ENCODE measurements around the gene GOLGA8B.

Gene GOLGA8B

GRCh38 chr15:34613301-34613700 lies 29.9 kb upstream of the GOLGA8B start:
- no peaks in the 10 kb centered on the region; the same call in 1 of the 2 replicates for H3K27me3 ChIP-seq (ENCODE audit: insufficient read depth, low read length)
- no peak overlapping the region for H3K27ac ChIP-seq (ENCODE audit: low read depth, low read length)
- WGBS, result 100% methylated on average over 2 of the region's 2 CpGs
- H3K4me1 ChIP-seq (ENCODE audit: insufficient read depth, low read length), result no peaks in the 10 kb centered on the region
- no peaks in the 10 kb centered on the region for H3K9me3 ChIP-seq (ENCODE audit: insufficient read depth, low read depth, low read length)
- no peak overlapping the region for H3K9ac ChIP-seq (ENCODE audit: low read depth, low read length)
- H3K4me3 ChIP-seq (ENCODE audit: low read length), result no peak overlapping the region
- no peaks in the 10 kb centered on the region for H3K36me3 ChIP-seq (ENCODE audit: insufficient read depth, low read length)

GRCh38 chr15:34610354-34610753 lies 26.9 kb upstream of the GOLGA8B start:
- Histone ChIP-seq H3K27ac (ENCODE audit: low read depth, low read length) (no peak overlapping the region), H3K27me3 (ENCODE audit: insufficient read depth, low read length) (no peaks in the 10 kb centered on the region; the same call in 1 of the 2 replicates), H3K36me3 (ENCODE audit: insufficient read depth, low read length) (no peaks in the 10 kb centered on the region), H3K4me1 (ENCODE audit: insufficient read depth, low read length) (no peaks in the 10 kb centered on the region), H3K9me3 (ENCODE audit: insufficient read depth, low read depth, low read length) (no peaks in the 10 kb centered on the region), H3K4me3 (ENCODE audit: low read length) (no peak overlapping the region), H3K9ac (ENCODE audit: low read depth, low read length) (no peak overlapping the region)

GRCh38 chr15:34609102-34610057 lies 25.9 kb upstream of the GOLGA8B start:
- Histone ChIP-seq H3K4me3 (ENCODE audit: low read length) (no peak overlapping the region), H3K36me3 (ENCODE audit: insufficient read depth, low read length) (no peaks in the 10 kb centered on the region), H3K9me3 (ENCODE audit: insufficient read depth, low read depth, low read length) (no peaks in the 10 kb centered on the region), H3K27me3 (ENCODE audit: insufficient read depth, low read length) (no peaks in the 10 kb centered on the region; the same call in 1 of the 2 replicates), H3K4me1 (ENCODE audit: insufficient read depth, low read length) (no peaks in the 10 kb centered on the region), H3K27ac (ENCODE audit: low read depth, low read length) (no peak overlapping the region), H3K9ac (ENCODE audit: low read depth, low read length) (no peak overlapping the region)
- 82% methylated on average over 9 of the region's 12 CpGs for WGBS

- Histone ChIP-seq H3K4me3 (ENCODE audit: low read length) (no peak overlapping the region), H3K27me3 (ENCODE audit: insufficient read depth, low read length) (no peaks in the 10 kb centered on the region; the same call in 1 of the 2 replicates), H3K36me3 (ENCODE audit: insufficient read depth, low read length) (no peaks in the 10 kb centered on the region), H3K4me1 (ENCODE audit: insufficient read depth, low read length) (no peaks in the 10 kb centered on the region), H3K27ac (ENCODE audit: low read depth, low read length) (no peak overlapping the region), H3K9ac (ENCODE audit: low read depth, low read length) (no peak overlapping the region), H3K9me3 (ENCODE audit: insufficient read depth, low read depth, low read length) (no peaks in the 10 kb centered on the region)
- 79% methylated on average over 1 of the region's 1 CpG for WGBS
Observed at GRCh38 chr15:34608517-34608916, 25.1 kb upstream of the GOLGA8B start.

- no peaks in the 10 kb centered on the region; the same call in 1 of the 2 replicates for H3K27me3 ChIP-seq (ENCODE audit: insufficient read depth, low read length)
- no peak overlapping the region for H3K27ac ChIP-seq (ENCODE audit: low read depth, low read length)
- no peaks in the 10 kb centered on the region for H3K9me3 ChIP-seq (ENCODE audit: insufficient read depth, low read depth, low read length)
- no peaks in the 10 kb centered on the region for H3K4me1 ChIP-seq (ENCODE audit: insufficient read depth, low read length)
- no peak overlapping the region for H3K9ac ChIP-seq (ENCODE audit: low read depth, low read length)
- no peaks in the 10 kb centered on the region for H3K36me3 ChIP-seq (ENCODE audit: insufficient read depth, low read length)
- H3K4me3 ChIP-seq (ENCODE audit: low read length), result no peak overlapping the region
Observed at GRCh38 chr15:34607832-34608231, 24.4 kb upstream of the GOLGA8B start.

- Histone ChIP-seq H3K27ac (ENCODE audit: low read depth, low read length) (no peak overlapping the region), H3K4me1 (ENCODE audit: insufficient read depth, low read length) (no peaks in the 10 kb centered on the region), H3K9me3 (ENCODE audit: insufficient read depth, low read depth, low read length) (no peaks in the 10 kb centered on the region), H3K4me3 (ENCODE audit: low read length) (no peak overlapping the region), H3K9ac (ENCODE audit: low read depth, low read length) (no peak overlapping the region), H3K36me3 (ENCODE audit: insufficient read depth, low read length) (no peaks in the 10 kb centered on the region), H3K27me3 (ENCODE audit: insufficient read depth, low read length) (peaks cover 4% of the 10 kb centered on the region; the same call in 1 of the 2 replicates)
Observed at GRCh38 chr15:34606545-34606944, 23.1 kb upstream of the GOLGA8B start.

GRCh38 chr15:34606131-34606530 lies 22.7 kb upstream of the GOLGA8B start:
- Histone ChIP-seq H3K27ac (ENCODE audit: low read depth, low read length) (no peak overlapping the region), H3K4me3 (ENCODE audit: low read length) (no peak overlapping the region), H3K36me3 (ENCODE audit: insufficient read depth, low read length) (no peaks in the 10 kb centered on the region), H3K9me3 (ENCODE audit: insufficient read depth, low read depth, low read length) (no peaks in the 10 kb centered on the region), H3K9ac (ENCODE audit: low read depth, low read length) (no peak overlapping the region), H3K27me3 (ENCODE audit: insufficient read depth, low read length) (peaks cover 4% of the 10 kb centered on the region; the same call in 1 of the 2 replicates), H3K4me1 (ENCODE audit: insufficient read depth, low read length) (no peaks in the 10 kb centered on the region)

- Histone ChIP-seq H3K4me3 (ENCODE audit: low read length) (no peak overlapping the region), H3K4me1 (ENCODE audit: insufficient read depth, low read length) (no peaks in the 10 kb centered on the region), H3K9ac (ENCODE audit: low read depth, low read length) (no peak overlapping the region), H3K36me3 (ENCODE audit: insufficient read depth, low read length) (no peaks in the 10 kb centered on the region), H3K9me3 (ENCODE audit: insufficient read depth, low read depth, low read length) (no peaks in the 10 kb centered on the region), H3K27me3 (ENCODE audit: insufficient read depth, low read length) (peaks cover 4% of the 10 kb centered on the region; the same call in 1 of the 2 replicates), H3K27ac (ENCODE audit: low read depth, low read length) (no peak overlapping the region)
- 85% methylated on average over 8 of the region's 8 CpGs for WGBS
Observed at GRCh38 chr15:34603095-34603494, 19.6 kb upstream of the GOLGA8B start.

GRCh38 chr15:34600923-34601322 lies 17.5 kb upstream of the GOLGA8B start:
- peaks cover 4% of the 10 kb centered on the region; the same call in 1 of the 2 replicates for H3K27me3 ChIP-seq (ENCODE audit: insufficient read depth, low read length)
- no peak overlapping the region for H3K27ac ChIP-seq (ENCODE audit: low read depth, low read length)
- H3K9ac ChIP-seq (ENCODE audit: low read depth, low read length), result no peak overlapping the region

GRCh38 chr15:34598799-34599585 lies 15.5 kb upstream of the GOLGA8B start:
- H3K9ac ChIP-seq (ENCODE audit: low read depth, low read length), result no peak overlapping the region
- H3K4me3 ChIP-seq (ENCODE audit: low read length), result no peak overlapping the region
- H3K27me3 ChIP-seq (ENCODE audit: insufficient read depth, low read length), result peaks cover 4% of the 10 kb centered on the region; the same call in 1 of the 2 replicates
- H3K9me3 ChIP-seq (ENCODE audit: insufficient read depth, low read depth, low read length), result no peaks in the 10 kb centered on the region
- 86% methylated on average over 2 of the region's 2 CpGs for WGBS
- no peaks in the 10 kb centered on the region for H3K36me3 ChIP-seq (ENCODE audit: insufficient read depth, low read length)
- H3K4me1 ChIP-seq (ENCODE audit: insufficient read depth, low read length), result no peaks in the 10 kb centered on the region
- H3K27ac ChIP-seq (ENCODE audit: low read depth, low read length), result no peak overlapping the region

More at GRCh38 chr15:34600923-34601322, 17.5 kb upstream of the GOLGA8B start:
- no peak overlapping the region for H3K4me3 ChIP-seq (ENCODE audit: low read length)
- no peaks in the 10 kb centered on the region for H3K4me1 ChIP-seq (ENCODE audit: insufficient read depth, low read length)
- H3K36me3 ChIP-seq (ENCODE audit: insufficient read depth, low read length), result no peaks in the 10 kb centered on the region
- H3K9me3 ChIP-seq (ENCODE audit: insufficient read depth, low read depth, low read length), result no peaks in the 10 kb centered on the region

GRCh38 chr15:34597316-34597715 lies 13.9 kb upstream of the GOLGA8B start:
- Histone ChIP-seq H3K4me1 (ENCODE audit: insufficient read depth, low read length) (no peaks in the 10 kb centered on the region), H3K27ac (ENCODE audit: low read depth, low read length) (no peak overlapping the region), H3K4me3 (ENCODE audit: low read length) (no peak overlapping the region), H3K27me3 (ENCODE audit: insufficient read depth, low read length) (peaks cover 4% of the 10 kb centered on the region; the same call in 1 of the 2 replicates), H3K36me3 (ENCODE audit: insufficient read depth, low read length) (no peaks in the 10 kb centered on the region), H3K9ac (ENCODE audit: low read depth, low read length) (no peak overlapping the region), H3K9me3 (ENCODE audit: insufficient read depth, low read depth, low read length) (no peaks in the 10 kb centered on the region)
